Body of pancreas (tissue), 4 donors: ENCODE measurements around the gene PIK3CD.

Source experiments
- POLR2A ChIP-seq, 3 donors: fragments of 450-650 bp; IDR thresholded peaks; one replicate each; pipeline ENCODE4 v1.6.1; 2016; ENCODE audit warnings: antibody characterized with exemption in 3 of 3, mild to moderate bottlenecking in 2 of 3
- TF ChIP-seq, protein P1 (sequence below), 7 experiments: fragments of 450-650 bp in 4 of 7; fragments of 200-600 bp in 3 of 7; sonication (generic) in 3 of 7; IDR thresholded peaks; one replicate each; pipeline ENCODE4 v1.5.1; 2016 to 2019; ENCODE audit warnings: antibody characterized with exemption in 7 of 7

DNA sequence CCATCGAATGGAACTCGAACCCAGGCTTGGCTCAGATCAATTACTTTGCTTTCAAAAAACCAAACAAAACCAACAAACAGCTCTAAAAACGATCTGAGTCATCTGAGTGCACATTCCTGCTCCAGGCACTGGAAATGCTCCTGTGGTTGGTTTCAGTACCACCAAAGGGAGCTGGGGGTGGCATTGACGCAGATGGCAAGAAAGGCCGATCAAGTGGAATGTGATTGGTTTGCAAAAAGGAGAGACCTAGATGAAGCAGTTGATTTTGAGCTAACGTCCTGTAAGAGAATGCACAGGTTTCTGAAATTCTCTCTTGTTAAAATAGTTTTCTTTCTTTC, 39.5 kb downstream of the PIK3CD start:
- TF ChIP-seq, protein P1, sequence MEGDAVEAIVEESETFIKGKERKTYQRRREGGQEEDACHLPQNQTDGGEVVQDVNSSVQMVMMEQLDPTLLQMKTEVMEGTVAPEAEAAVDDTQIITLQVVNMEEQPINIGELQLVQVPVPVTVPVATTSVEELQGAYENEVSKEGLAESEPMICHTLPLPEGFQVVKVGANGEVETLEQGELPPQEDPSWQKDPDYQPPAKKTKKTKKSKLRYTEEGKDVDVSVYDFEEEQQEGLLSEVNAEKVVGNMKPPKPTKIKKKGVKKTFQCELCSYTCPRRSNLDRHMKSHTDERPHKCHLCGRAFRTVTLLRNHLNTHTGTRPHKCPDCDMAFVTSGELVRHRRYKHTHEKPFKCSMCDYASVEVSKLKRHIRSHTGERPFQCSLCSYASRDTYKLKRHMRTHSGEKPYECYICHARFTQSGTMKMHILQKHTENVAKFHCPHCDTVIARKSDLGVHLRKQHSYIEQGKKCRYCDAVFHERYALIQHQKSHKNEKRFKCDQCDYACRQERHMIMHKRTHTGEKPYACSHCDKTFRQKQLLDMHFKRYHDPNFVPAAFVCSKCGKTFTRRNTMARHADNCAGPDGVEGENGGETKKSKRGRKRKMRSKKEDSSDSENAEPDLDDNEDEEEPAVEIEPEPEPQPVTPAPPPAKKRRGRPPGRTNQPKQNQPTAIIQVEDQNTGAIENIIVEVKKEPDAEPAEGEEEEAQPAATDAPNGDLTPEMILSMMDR (IDR thresholded peaks at IDR 0.05), result no peak
- TF ChIP-seq POLR2A (IDR thresholded peaks at IDR 0.05), result no peak
